Mesendoderm (in vitro differentiated cells): ENCODE results near the gene EFCAB14.

ENCODE experiments used
- DNase-seq: peaks from one replicate; pipeline ENCODE4 v3.0.0; 2013
- H2AK5ac ChIP-seq: 2 replicates; pipeline ENCODE4 v1.6.1; 2013; ENCODE audit warnings: low read length, inconsistent platforms
- H2BK120ac ChIP-seq: 2 replicates; pipeline ENCODE4 v1.6.1; 2013; ENCODE audit warnings: low read depth, mild to moderate bottlenecking, low read length, moderate library complexity, mixed read lengths
- H2BK15ac ChIP-seq: replicated peaks from 2 replicates; pipeline ENCODE4 v1.6.1; 2013; ENCODE audit warnings: low read depth, mild to moderate bottlenecking, moderate library complexity
- H2BK5ac ChIP-seq: 2 replicates; pipeline ENCODE4 v1.6.1; 2013; ENCODE audit warnings: low read length, inconsistent platforms
- H3K18ac ChIP-seq: 2 replicates; pipeline ENCODE4 v1.6.1; 2013; ENCODE audit warnings: mild to moderate bottlenecking, low read length, mixed read lengths
- H3K23ac ChIP-seq: one replicate; pipeline ENCODE4 v1.6.1; 2013; ENCODE audit warnings: low read length
- H3K27ac ChIP-seq: 2 replicates; pipeline ENCODE4 v1.5.1; 2013; ENCODE audit warnings: low read depth, mild to moderate bottlenecking, inconsistent platforms, low read length, moderate library complexity
- H3K27me3 ChIP-seq: 2 replicates; pipeline ENCODE4 v1.6.1; 2013; ENCODE audit warnings: low read length, control low read depth, mild to moderate bottlenecking, inconsistent platforms; ENCODE audit not compliant: insufficient read depth, poor library complexity
- H3K36me3 ChIP-seq: 2 replicates; pipeline ENCODE4 v1.6.1; 2013; ENCODE audit warnings: low read length, inconsistent platforms; ENCODE audit not compliant: control insufficient read depth, insufficient read depth
- H3K4ac ChIP-seq: one replicate; pipeline ENCODE4 v1.6.1; 2013; ENCODE audit warnings: low read depth, mild to moderate bottlenecking, low read length, moderate library complexity
- H3K4me1 ChIP-seq: 2 replicates; pipeline ENCODE4 v1.6.1; 2013; ENCODE audit warnings: low read depth, low read length, inconsistent platforms; ENCODE audit not compliant: control insufficient read depth
- H3K4me2 ChIP-seq: 2 replicates; pipeline ENCODE4 v1.6.1; 2013; ENCODE audit warnings: low read length
- H3K4me3 ChIP-seq: 2 replicates; pipeline ENCODE4 v1.5.1; 2013; ENCODE audit warnings: mild to moderate bottlenecking, low read length
- H3K56ac ChIP-seq: one replicate; pipeline ENCODE4 v1.6.1; 2013; ENCODE audit warnings: low read length
- H3K79me1 ChIP-seq: 2 replicates; pipeline ENCODE4 v1.6.1; 2013; ENCODE audit warnings: low read length, inconsistent platforms
- H3K79me2 ChIP-seq: 2 replicates; pipeline ENCODE4 v1.6.1; 2013; ENCODE audit warnings: mild to moderate bottlenecking, low read length; ENCODE audit not compliant: control insufficient read depth, insufficient read depth
- H3K9ac ChIP-seq: 2 replicates; pipeline ENCODE4 v1.6.1; 2013; ENCODE audit warnings: low read length, inconsistent platforms
- H4K5ac ChIP-seq: one replicate; pipeline ENCODE4 v1.6.1; 2013; ENCODE audit warnings: low read length
- H4K8ac ChIP-seq: one replicate; pipeline ENCODE4 v1.6.1; 2013; ENCODE audit warnings: low read depth, mild to moderate bottlenecking, control low read depth, low read length, moderate library complexity
- WGBS: extraction: QIAGEN DNeasy Blood & Tissue Kit; methylation state at CpG from one replicate; pipeline ENCODE4 v1.1.7; 2013; ENCODE audit warnings: low lambda C conversion rate, missing lambda C conversion rate; ENCODE audit not compliant: insufficient coverage; ENCODE audit errors: extremely low coverage; 5-methylcytosine and 5-hydroxymethylcytosine counted together

EFCAB14 gene

GRCh38 chr1:46673749-46674182 lies 45.1 kb downstream of the EFCAB14 start:
- H4K5ac ChIP-seq, result no peak overlapping the region
- no peak overlapping the region for H2AK5ac ChIP-seq
- no peak overlapping the region for H2BK15ac ChIP-seq
- H3K18ac ChIP-seq, result no peak overlapping the region
- H2BK5ac ChIP-seq, result no peak overlapping the region
- no CpG with 5 or more reads among the region's 4 CpGs for WGBS
- no peak overlapping the region for H3K27ac ChIP-seq
- no peak overlapping the region for H3K56ac ChIP-seq
- no peak overlapping the region for H3K4me2 ChIP-seq
- H3K36me3 ChIP-seq, result peaks cover 3% of the 10 kb centered on the region
- H3K79me2 ChIP-seq, result no peaks in the 10 kb centered on the region
- no peak overlapping the region for H3K4me3 ChIP-seq
- H2BK120ac ChIP-seq, result no peak overlapping the region
- DNase-seq, result no peak
- H3K9ac ChIP-seq, result no peak overlapping the region
- no peaks in the 10 kb centered on the region for H3K27me3 ChIP-seq
- H3K4ac ChIP-seq, result no peak overlapping the region
- H3K23ac ChIP-seq, result no peak overlapping the region
- H3K4me1 ChIP-seq, result peaks cover 2% of the 10 kb centered on the region
- H3K79me1 ChIP-seq, result no peaks in the 10 kb centered on the region
- no peak overlapping the region for H4K8ac ChIP-seq

GRCh38 chr1:46672696-46673095 lies 46.2 kb downstream of the EFCAB14 start:
- no peak for DNase-seq
- no peak overlapping the region for H3K4ac ChIP-seq
- no peak overlapping the region for H2AK5ac ChIP-seq
- no peak overlapping the region for H3K4me2 ChIP-seq
- no peak overlapping the region for H4K5ac ChIP-seq
- H4K8ac ChIP-seq, result no peak overlapping the region
- H3K79me2 ChIP-seq, result no peaks in the 10 kb centered on the region
- H3K56ac ChIP-seq, result no peak overlapping the region
- no peak overlapping the region for H3K18ac ChIP-seq
- H3K23ac ChIP-seq, result no peak overlapping the region
- peaks cover under 1% of the 10 kb centered on the region for H3K79me1 ChIP-seq
- no CpG with 5 or more reads among the region's 8 CpGs for WGBS
- H2BK120ac ChIP-seq, result no peak overlapping the region
- peaks cover 2% of the 10 kb centered on the region for H3K4me1 ChIP-seq
- H3K4me3 ChIP-seq, result no peak overlapping the region
- no peak overlapping the region for H3K27ac ChIP-seq
- H3K9ac ChIP-seq, result no peak overlapping the region
- H3K36me3 ChIP-seq, result peaks cover 3% of the 10 kb centered on the region
- H2BK5ac ChIP-seq, result no peak overlapping the region
- H2BK15ac ChIP-seq, result no peak overlapping the region
- no peaks in the 10 kb centered on the region for H3K27me3 ChIP-seq

GRCh38 chr1:46671554-46671953 lies 47.4 kb downstream of the EFCAB14 start, which contains the start of gene TEX38:
Gene TEX38, plus strand, starts transcription at chr1:46671854. Its CDS starts 81 bp downstream, at chr1:46671935.
- Histone ChIP-seq H3K4ac (no peak within 1 kb of the TSS), H3K23ac (no peak within 1 kb of the TSS), H3K27ac (no peak within 1 kb of the TSS), H3K36me3 (peaks cover 2% of the 10 kb centered on the region), H3K4me1 (peaks cover 6% of the 10 kb centered on the region), H4K5ac (no peak within 1 kb of the TSS), H3K56ac (no peak within 1 kb of the TSS), H3K4me2 (no peak within 1 kb of the TSS), H3K18ac (no peak within 1 kb of the TSS), H3K4me3 (no peak within 1 kb of the TSS), H3K27me3 (no peaks in the 10 kb centered on the region), H3K79me1 (peaks cover 6% of the 10 kb centered on the region), H3K79me2 (peaks cover 2% of the 10 kb centered on the region), H3K9ac (no peak within 1 kb of the TSS), H4K8ac (no peak within 1 kb of the TSS), H2BK15ac (no peak within 1 kb of the TSS), H2AK5ac (no peak within 1 kb of the TSS), H2BK120ac (no peak within 1 kb of the TSS), H2BK5ac (no peak within 1 kb of the TSS)
- no peak for DNase-seq
- WGBS, result no CpG with 5 or more reads among the region's 3 CpGs

- Histone ChIP-seq H2BK5ac (no peak overlapping the region), H3K4ac (no peak overlapping the region), H3K23ac (no peak overlapping the region), H3K79me1 (peaks cover 6% of the 10 kb centered on the region), H3K4me2 (no peak overlapping the region), H2BK15ac (no peak overlapping the region), H4K8ac (no peak overlapping the region), H2BK120ac (no peak overlapping the region), H3K56ac (no peak overlapping the region), H2AK5ac (no peak overlapping the region), H3K27ac (no peak overlapping the region), H3K36me3 (no peaks in the 10 kb centered on the region), H3K79me2 (peaks cover 2% of the 10 kb centered on the region), H3K4me1 (peaks cover 4% of the 10 kb centered on the region), H3K18ac (no peak overlapping the region), H3K9ac (no peak overlapping the region), H4K5ac (no peak overlapping the region), H3K27me3 (no peaks in the 10 kb centered on the region), H3K4me3 (no peak overlapping the region)
- WGBS, result no CpG with 5 or more reads among the region's 1 CpG
- DNase-seq, result no peak
Observed at GRCh38 chr1:46670134-46670533, 48.8 kb downstream of the EFCAB14 start.

- WGBS, result no CpG with 5 or more reads among the region's 96 CpGs
- Histone ChIP-seq H3K4ac (peak within 1 kb of the TSS; percentile 38), H3K27ac (peak within 1 kb of the TSS; percentile 55), H2AK5ac (peak within 1 kb of the TSS; percentile 62), H3K56ac (peak within 1 kb of the TSS; percentile 91), H3K4me3 (peak within 1 kb of the TSS; percentile 61), H2BK5ac (no peak within 1 kb of the TSS), H3K4me2 (peak within 1 kb of the TSS; percentile 99), H3K79me2 (peaks cover 2% of the 10 kb centered on the region), H2BK15ac (no peak within 1 kb of the TSS), H4K5ac (peak within 1 kb of the TSS; percentile 99), H3K79me1 (peaks cover 6% of the 10 kb centered on the region), H3K4me1 (peaks cover 4% of the 10 kb centered on the region), H3K27me3 (no peaks in the 10 kb centered on the region), H3K23ac (peak within 1 kb of the TSS; percentile 16), H3K18ac (peak within 1 kb of the TSS; percentile 52), H3K9ac (peak within 1 kb of the TSS; percentile 82), H4K8ac (no peak within 1 kb of the TSS), H2BK120ac (no peak within 1 kb of the TSS), H3K36me3 (no peaks in the 10 kb centered on the region)
- peak; percentile 93 for DNase-seq
Observed at GRCh38 chr1:46667782-46668760, 50.8 kb downstream of the EFCAB14 start, which contains the start of gene ATPAF1. Gene ATPAF1, minus strand, starts transcription at chr1:46668364. Its CDS starts 42 bp downstream, at chr1:46668322.
